NB4 (cell line): Measurements from ENCODE around the gene NUDT1.

Experiments used
- DNase-seq: peaks from one replicate; pipeline ENCODE4 v3.0.0; 2010; ENCODE audit warnings: low read depth
- H3K4me3 ChIP-seq: one replicate; pipeline ENCODE4 v1.5.1; 2011; ENCODE audit warnings: mild to moderate bottlenecking, low read depth, low read length, moderate library complexity
- CTCF ChIP-seq: IDR thresholded peaks from one replicate; pipeline ENCODE4 v1.5.1; 2012; ENCODE audit warnings: low read depth, low read length
- MAX ChIP-seq: IDR thresholded peaks from 2 replicates; pipeline ENCODE4 v1.6.1; 2011; ENCODE audit warnings: low read depth, low read length
- MYC ChIP-seq: IDR thresholded peaks from 2 replicates; pipeline ENCODE4 v1.6.1; 2011; ENCODE audit warnings: low read depth, low read length
- POLR2A ChIP-seq: IDR thresholded peaks from 2 replicates; pipeline ENCODE4 v1.6.1; 2011; ENCODE audit warnings: mild to moderate bottlenecking; ENCODE audit not compliant: insufficient read length; ENCODE audit errors: extremely low read depth

Gene NUDT1

GRCh38 chr7:2288503-2288902, 46.5 kb downstream of the NUDT1 start:
- DNase-seq = no peak
- no peak overlapping the region for H3K4me3 ChIP-seq
- no peak for TF ChIP-seq MAX

- H3K4me3 ChIP-seq = no peak overlapping the region
- TF ChIP-seq MYC (no peak), POLR2A (no peak), CTCF (no peak), MAX (no peak)
- no peak for DNase-seq
These were observed 47.1 kb downstream of the NUDT1 start for GRCh38 chr7:2289111-2289586.

GRCh38 chr7:2289621-2290020, 47.6 kb downstream of the NUDT1 start:
- no peak for TF ChIP-seq MAX
- TF ChIP-seq POLR2A = no peak
- no peak for TF ChIP-seq CTCF
- no peak for TF ChIP-seq MYC

GRCh38 chr7:2290877-2291276, 48.9 kb downstream of the NUDT1 start:
- H3K4me3 ChIP-seq = no peak overlapping the region
- DNase-seq = no peak
- TF ChIP-seq CTCF (no peak), MYC (no peak), POLR2A (no peak), MAX (no peak)

More at GRCh38 chr7:2289621-2290020, 47.6 kb downstream of the NUDT1 start:
- no peak for DNase-seq
- no peak overlapping the region for H3K4me3 ChIP-seq

GRCh38 chr7:2295936-2296620, 54.1 kb downstream of the NUDT1 start:
- H3K4me3 ChIP-seq = no peak overlapping the region

More at GRCh38 chr7:2295936-2296620, 54.1 kb downstream of the NUDT1 start:
- no peak for TF ChIP-seq MAX
- TF ChIP-seq CTCF = no peak
- TF ChIP-seq MYC = no peak
- no peak for TF ChIP-seq POLR2A
- no peak for DNase-seq
